GM19452 (cell line): Measurements from ENCODE around the gene BCL2L12.

Experiments used
- ATAC-seq: cut with Tn5 transposase; IDR thresholded peaks from one replicate; pipeline ENCODE4 v1.9.1; 2021; ENCODE audit not compliant: unreplicated experiment

The BCL2L12 gene

GRCh38 chr19:49641688-49642491, 23.8 kb upstream of the BCL2L12 start, which contains the start of gene SCAF1:
Gene SCAF1 (plus strand): TSS chr19:49642209. CDS start chr19:49645027, 2,818 bp downstream.
- peak; percentile 57 for ATAC-seq

- ATAC-seq, result no peak
Observed at GRCh38 chr19:49642492-49643035, 23.2 kb upstream of the BCL2L12 start.

GRCh38 chr19:49643466-49643865, 22.3 kb upstream of the BCL2L12 start:
- ATAC-seq, result no peak

GRCh38 chr19:49645592-49645991, 20.1 kb upstream of the BCL2L12 start:
- no peak for ATAC-seq

GRCh38 chr19:49645995-49646394, 19.7 kb upstream of the BCL2L12 start:
- ATAC-seq, result no peak

GRCh38 chr19:49646586-49646985, 19.1 kb upstream of the BCL2L12 start:
- no peak for ATAC-seq

- ATAC-seq, result no peak
Observed at GRCh38 chr19:49651029-49651819, 14.5 kb upstream of the BCL2L12 start.

GRCh38 chr19:49651820-49652550, 13.7 kb upstream of the BCL2L12 start:
- ATAC-seq, result no peak

GRCh38 chr19:49652551-49653465, 12.9 kb upstream of the BCL2L12 start:
- ATAC-seq, result no peak

- no peak for ATAC-seq
Observed at GRCh38 chr19:49653466-49653806, 12.3 kb upstream of the BCL2L12 start.

GRCh38 chr19:49654581-49654980, 11.2 kb upstream of the BCL2L12 start:
- ATAC-seq, result no peak

- ATAC-seq, result no peak
Observed at GRCh38 chr19:49655570-49656455, 9.9 kb upstream of the BCL2L12 start.

GRCh38 chr19:49656456-49657109, 9.2 kb upstream of the BCL2L12 start:
- ATAC-seq, result no peak

- ATAC-seq, result no peak
Observed at GRCh38 chr19:49657493-49658138, 8.1 kb upstream of the BCL2L12 start.

GRCh38 chr19:49658139-49658517, 7.6 kb upstream of the BCL2L12 start:
- ATAC-seq, result no peak

GRCh38 chr19:49658566-49659442, 6.9 kb upstream of the BCL2L12 start:
- no peak for ATAC-seq

- no peak for ATAC-seq
Observed at GRCh38 chr19:49660338-49660961, 5.3 kb upstream of the BCL2L12 start.
